Fibroblast of lung (primary cell): Measurements from ENCODE around the gene ICAM2. TPM values are rescaled to one million over a fixed set of nuclear protein-coding genes. Genes with fewer than 3 reads are reported as not detected.

Experiments
- DNase-seq, 2 donors: peaks; one replicate each; pipeline versions ENCODE4 v3.0.0 to v3.0.0-alpha.2; 2010; ENCODE audit warnings: low read depth in 2 of 2
- H2AFZ ChIP-seq: 2 replicates; pipeline ENCODE4 v1.5.1; 2012; ENCODE audit warnings: low read length, control low read depth, inconsistent platforms
- H3K27ac ChIP-seq: 2 replicates; pipeline ENCODE4 v1.5.1; 2011; ENCODE audit warnings: low read length, control low read depth; ENCODE audit not compliant: insufficient read depth
- H3K27me3 ChIP-seq: 2 replicates; pipeline ENCODE4 v1.5.1; 2011; ENCODE audit warnings: mild to moderate bottlenecking, low read length; ENCODE audit not compliant: control insufficient read depth, insufficient read depth
- H3K36me3 ChIP-seq: 2 replicates; pipeline ENCODE4 v1.5.1; 2011; ENCODE audit warnings: low read length; ENCODE audit not compliant: control insufficient read depth, insufficient read depth
- H3K4me1 ChIP-seq: 2 replicates; pipeline ENCODE4 v1.5.1; 2011; ENCODE audit warnings: low read length; ENCODE audit not compliant: control insufficient read depth, insufficient read depth; ENCODE audit errors: extremely low read depth
- H3K4me2 ChIP-seq: 2 replicates; pipeline ENCODE4 v1.5.1; 2011; ENCODE audit warnings: low read length, control low read depth; ENCODE audit not compliant: insufficient read depth; ENCODE audit errors: extremely low read depth
- H3K4me3 ChIP-seq, 4 experiments: fragments of 200-600 bp in 1 of 4; sonication (generic) in 1 of 4; replicated peaks in 1 of 4; 2 replicates each; pipeline ENCODE4 v1.5.1; 2011 to 2016; ENCODE audit warnings: low read length in 4 of 4, low read depth in 3 of 4, mild to moderate bottlenecking in 3 of 4, control low read depth in 2 of 4, inconsistent platforms in 1 of 4, mixed read lengths in 1 of 4; ENCODE audit not compliant: insufficient read depth in 1 of 4; ENCODE audit errors: control extremely low read depth in 1 of 4
- H3K79me2 ChIP-seq: 2 replicates; pipeline ENCODE4 v1.5.1; 2012; ENCODE audit warnings: mild to moderate bottlenecking, low read length, inconsistent platforms; ENCODE audit not compliant: control insufficient read depth, insufficient read depth
- H3K9ac ChIP-seq: 2 replicates; pipeline ENCODE4 v1.5.1; 2011; ENCODE audit warnings: mild to moderate bottlenecking, low read length, control low read depth; ENCODE audit not compliant: insufficient read depth
- H3K9me3 ChIP-seq: 2 replicates; pipeline ENCODE4 v1.5.1; 2012; ENCODE audit warnings: low read depth, low read length; ENCODE audit not compliant: control insufficient read depth, insufficient read depth
- H4K20me1 ChIP-seq: 2 replicates; pipeline ENCODE4 v1.5.1; 2011; ENCODE audit warnings: low read length; ENCODE audit not compliant: control insufficient read depth, insufficient read depth; ENCODE audit errors: extremely low read depth
- CTCF ChIP-seq, 2 donors: IDR thresholded peaks in 1 of 2; conservative IDR thresholded peaks in 1 of 2; 1 replicate in 1 of 2; 2 replicates in 1 of 2; pipeline ENCODE4 v1.5.1; 2011 to 2012; ENCODE audit warnings: low read length in 2 of 2, control low read depth in 1 of 2, inconsistent platforms in 1 of 2, low read depth in 1 of 2, mild to moderate bottlenecking in 1 of 2
- EZH2 ChIP-seq: IDR thresholded peaks from 2 replicates; pipeline ENCODE4 v1.5.1; 2012; ENCODE audit warnings: low read length, control low read depth, mild to moderate bottlenecking; ENCODE audit errors: missing control alignments
- polyA plus RNA-seq, 2 donors: library from polyadenylated mRNA; depleted of rRNA in 1 of 2; stranded (reverse) in 1 of 2; unstranded in 1 of 2; fragments of >200 nt; gene quantifications; 2 replicates each; pipeline ENCODE4 v1.2.1, GENCODE V29; 2011 to 2012; ENCODE audit warnings: missing spikeins in 1 of 2
- total RNA-seq: library from RNA; depleted of rRNA; stranded (reverse); fragments of >200 nt; gene quantifications from 2 replicates; pipeline ENCODE4 v1.2.1, GENCODE V29; 2014

Gene ICAM2
- total and polyA plus RNA-seq, 2 donors (not counting 1 experiment from before 2014, with no cell fraction given): 1.1 to 3.5 TPM

- H3K79me2 ChIP-seq: no peaks in the 10 kb centered on the region
- H3K36me3 ChIP-seq: no peaks in the 10 kb centered on the region
- no peak for DNase-seq
- no peak overlapping the region for H3K9ac ChIP-seq
- TF ChIP-seq CTCF (conservative IDR thresholded peaks at IDR 0.05 in 1 of 2, IDR thresholded peaks at IDR 0.05 in 1 of 2; ENCODE audit: low read depth in 1 of 2, low read length in 2 of 2): no peak
- peak; percentile 40 for TF ChIP-seq EZH2
- H3K9me3 ChIP-seq: no peaks in the 10 kb centered on the region
- peaks cover 20% of the 10 kb centered on the region for H3K27me3 ChIP-seq
- H3K4me2 ChIP-seq: peak overlapping the region; percentile 26
- H3K27ac ChIP-seq: no peak overlapping the region
- peak overlapping the region in 2 of 4 experiments; percentile 59 to 64 for H3K4me3 ChIP-seq
- H4K20me1 ChIP-seq: no peaks in the 10 kb centered on the region
- peaks cover 3% of the 10 kb centered on the region for H3K4me1 ChIP-seq
- no peak overlapping the region for H2AFZ ChIP-seq
These were observed 22.9 kb downstream of the ICAM2 start for GRCh38 chr17:63997341-63998048.

DNA sequence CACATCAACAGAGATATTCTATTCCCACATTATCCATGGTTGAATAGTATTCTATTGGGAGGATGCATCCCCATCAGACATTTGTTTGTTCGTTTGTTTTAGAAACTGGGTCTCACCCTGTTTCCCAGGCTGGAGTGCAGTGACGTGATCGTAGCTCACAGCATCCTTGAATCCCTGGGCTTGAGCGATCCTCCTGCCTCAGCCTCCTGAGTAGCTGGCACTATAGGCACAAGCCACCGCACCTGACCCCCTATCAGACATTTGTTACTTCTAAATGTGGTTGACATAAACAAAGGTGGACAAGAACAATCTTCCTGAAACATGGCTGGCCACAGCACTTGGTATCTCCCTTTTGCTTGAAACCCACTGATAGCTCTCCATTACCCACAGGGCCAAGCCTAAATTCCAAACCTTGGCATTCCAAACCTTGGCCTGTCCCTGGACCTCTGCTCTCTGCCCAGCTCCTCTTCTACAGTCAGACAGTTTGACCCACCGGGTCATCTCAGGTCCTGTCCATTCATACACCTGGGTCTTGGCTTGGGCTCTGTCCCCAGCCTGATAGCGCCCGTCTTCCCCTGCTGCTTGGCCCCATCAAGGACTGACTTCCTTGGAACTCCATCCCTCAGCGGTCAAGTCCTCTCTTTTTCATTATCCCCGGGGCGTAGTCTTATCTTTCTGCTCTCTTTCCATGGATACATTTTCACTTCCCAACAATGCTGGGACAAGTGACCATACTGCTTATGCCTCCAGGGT lies 23.8 kb downstream of the ICAM2 start:
- H3K9ac ChIP-seq: no peak overlapping the region
- no peak for DNase-seq
- no peak for TF ChIP-seq CTCF (conservative IDR thresholded peaks at IDR 0.05 in 1 of 2, IDR thresholded peaks at IDR 0.05 in 1 of 2; ENCODE audit: low read depth in 1 of 2, low read length in 2 of 2)
- TF ChIP-seq EZH2: no peak
- no peak overlapping the region for H2AFZ ChIP-seq
- H3K4me2 ChIP-seq: no peak overlapping the region
- peaks cover 29% of the 10 kb centered on the region for H3K27me3 ChIP-seq
- H3K27ac ChIP-seq: no peak overlapping the region
- no peaks in the 10 kb centered on the region for H3K36me3 ChIP-seq
- H3K9me3 ChIP-seq: no peaks in the 10 kb centered on the region
- H3K4me1 ChIP-seq: peaks cover 3% of the 10 kb centered on the region
- no peaks in the 10 kb centered on the region for H4K20me1 ChIP-seq
- no peaks in the 10 kb centered on the region for H3K79me2 ChIP-seq
- H3K4me3 ChIP-seq: no peak overlapping the region

DNA sequence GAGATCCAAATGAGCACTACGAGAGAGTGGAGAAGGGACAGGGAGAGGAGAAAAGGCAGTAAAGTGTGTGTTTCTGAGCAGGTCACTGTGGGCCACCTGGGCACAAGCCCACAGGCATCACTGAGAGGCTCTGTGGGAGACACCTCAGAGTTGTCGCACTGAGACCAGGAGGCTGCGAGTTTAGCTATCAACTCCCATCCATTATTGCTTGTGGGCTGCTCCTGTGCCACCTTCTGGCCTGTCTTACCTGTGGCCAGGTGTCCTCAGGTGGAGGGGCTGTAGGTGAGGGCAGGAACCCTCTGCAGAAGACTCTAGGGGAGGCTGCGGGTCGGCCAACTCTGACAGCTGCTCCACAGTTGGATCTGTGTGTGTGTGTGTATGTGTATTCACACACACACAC lies 24.8 kb downstream of the ICAM2 start:
- Histone ChIP-seq H3K27ac (no peak overlapping the region), H3K9me3 (no peaks in the 10 kb centered on the region), H3K4me3 (no peak overlapping the region), H3K9ac (no peak overlapping the region), H3K4me1 (peaks cover 3% of the 10 kb centered on the region), H3K4me2 (no peak overlapping the region), H3K79me2 (no peaks in the 10 kb centered on the region), H3K27me3 (peaks cover 31% of the 10 kb centered on the region), H2AFZ (no peak overlapping the region), H3K36me3 (no peaks in the 10 kb centered on the region), H4K20me1 (no peaks in the 10 kb centered on the region)
- DNase-seq: no peak
- TF ChIP-seq EZH2 (no peak), CTCF (conservative IDR thresholded peaks at IDR 0.05 in 1 of 2, IDR thresholded peaks at IDR 0.05 in 1 of 2; ENCODE audit: low read depth in 1 of 2, low read length in 2 of 2) (no peak)
